Endodermal cell (in vitro differentiated cells): ENCODE results near the gene KIN. TPM values are rescaled to one million over a fixed set of nuclear protein-coding genes. Genes with fewer than 3 reads are reported as not detected.

ENCODE experiments used
- DNase-seq: peaks from one replicate; pipeline ENCODE4 v3.0.0-alpha.2; 2017
- H3K27ac ChIP-seq: 2 replicates; pipeline ENCODE4 v1.5.1; 2013; ENCODE audit warnings: mild to moderate bottlenecking, low read depth, low read length, moderate library complexity
- H3K27me3 ChIP-seq: 2 replicates; pipeline ENCODE4 v1.6.1; 2013; ENCODE audit warnings: mild to moderate bottlenecking, low read length, moderate library complexity; ENCODE audit not compliant: insufficient read depth, control insufficient read depth, poor library complexity, severe bottlenecking
- H3K36me3 ChIP-seq: 2 replicates; pipeline ENCODE4 v1.7.0; 2013; ENCODE audit warnings: mild to moderate bottlenecking, low read length, moderate library complexity; ENCODE audit not compliant: control insufficient read depth, insufficient read depth
- H3K4me1 ChIP-seq: one replicate; pipeline ENCODE4 v1.7.0; 2013; ENCODE audit warnings: low read length; ENCODE audit not compliant: control insufficient read depth, insufficient read depth
- H3K4me3 ChIP-seq: 2 replicates; pipeline ENCODE4 v1.5.1; 2013; ENCODE audit warnings: mild to moderate bottlenecking, low read length, moderate library complexity
- H3K9ac ChIP-seq: 2 replicates; pipeline ENCODE4 v1.6.1; 2013; ENCODE audit warnings: mild to moderate bottlenecking, low read length, moderate library complexity; ENCODE audit not compliant: poor library complexity, severe bottlenecking; ENCODE audit errors: extremely low read depth
- H3K9me3 ChIP-seq: 2 replicates; pipeline ENCODE4 v1.6.1; 2013; ENCODE audit warnings: mild to moderate bottlenecking, low read length, moderate library complexity; ENCODE audit not compliant: control insufficient read depth
- H3K27ac Mint-ChIP-seq: 2 replicates; pipeline ENCODE4 v1.8.0; 2020; ENCODE audit warnings: mixed read lengths
- H3K27me3 Mint-ChIP-seq: 2 replicates; pipeline ENCODE4 v1.8.0; 2021; ENCODE audit warnings: mild to moderate bottlenecking, mixed read lengths; ENCODE audit not compliant: insufficient read depth
- H3K36me3 Mint-ChIP-seq: 2 replicates; pipeline ENCODE4 v1.8.0; 2020; ENCODE audit warnings: low read depth, mixed read lengths
- H3K4me1 Mint-ChIP-seq: 2 replicates; pipeline ENCODE4 v1.8.0; 2020; ENCODE audit warnings: mixed read lengths
- H3K4me3 Mint-ChIP-seq: 2 replicates; pipeline ENCODE4 v1.8.0; 2020; ENCODE audit warnings: mild to moderate bottlenecking, moderate library complexity, mixed read lengths
- H3K9me3 Mint-ChIP-seq: 2 replicates; pipeline ENCODE4 v1.8.0; 2020; ENCODE audit warnings: mild to moderate bottlenecking, mixed read lengths
- WGBS, 2 experiments: methylation state at CpG; one replicate each; pipeline versions ENCODE4 v1.1.5 to v1.1.7; 2013; ENCODE audit warnings: missing lambda C conversion rate in 2 of 2, mixed read lengths in 1 of 2; ENCODE audit not compliant: insufficient coverage in 1 of 2, insufficient read length in 1 of 2; 5-methylcytosine and 5-hydroxymethylcytosine counted together
- total RNA-seq, 2 donors: library from RNA; stranded (reverse); fragmentation: NEBNext Ultra II Directional in 1 of 2; extraction: Animal tissue kit (Norgen Biotek cat#: 25700) in 1 of 2; gene quantifications; 2 replicates in 1 of 2; 3 replicates in 1 of 2; pipeline ENCODE4 v1.2.1, GENCODE V29; 2021
- TF ChIP-seq, protein P1 (sequence below): fragments of 200-600 bp; sonication (generic); conservative IDR thresholded peaks from 2 replicates; pipeline ENCODE4 v1.5.0; 2021; ENCODE audit warnings: antibody characterized with exemption, mild to moderate bottlenecking

The KIN gene
- total RNA-seq, 2 donors from 2014 or later = 17.9 TPM

DNA sequence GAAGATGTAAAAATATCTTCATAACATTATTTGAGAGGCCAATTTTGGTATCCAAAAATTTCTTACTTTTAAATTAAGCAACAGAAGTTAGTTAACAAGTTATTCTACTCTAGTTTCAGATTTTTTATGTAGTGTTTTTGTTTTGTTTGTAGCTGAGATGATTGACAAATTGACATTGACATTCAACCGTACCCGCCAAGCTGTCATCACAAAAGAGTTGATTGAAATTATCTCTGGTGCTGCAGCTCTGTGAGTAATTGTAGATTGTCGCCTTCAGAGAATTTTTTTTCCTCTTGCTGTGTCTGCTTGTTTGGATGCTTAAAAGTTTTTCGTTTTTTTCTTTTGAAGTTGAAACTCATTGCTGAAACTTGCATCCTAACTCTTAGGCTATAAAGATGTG, 14.8 kb upstream of the KIN start:
- H3K36me3 ChIP-seq = peaks cover 87% of the 10 kb centered on the region
- 92 to 100% methylated on average over 1 to 4 of the region's 4 CpGs for WGBS, 2 experiments
- peaks cover 71% of the 10 kb centered on the region for H3K36me3 Mint-ChIP-seq

GRCh38 chr10:7797582-7797981, 9.8 kb upstream of the KIN start:
- no peak overlapping the region for H3K4me3 Mint-ChIP-seq
- Histone ChIP-seq H3K9me3 (no peaks in the 10 kb centered on the region), H3K27ac (no peak overlapping the region), H3K36me3 (peaks cover 63% of the 10 kb centered on the region), H3K27me3 (no peaks in the 10 kb centered on the region), H3K4me3 (no peak overlapping the region), H3K4me1 (peaks cover 3% of the 10 kb centered on the region), H3K9ac (no peak overlapping the region)
- H3K27me3 Mint-ChIP-seq = no peaks in the 10 kb centered on the region
- TF ChIP-seq, protein P1, sequence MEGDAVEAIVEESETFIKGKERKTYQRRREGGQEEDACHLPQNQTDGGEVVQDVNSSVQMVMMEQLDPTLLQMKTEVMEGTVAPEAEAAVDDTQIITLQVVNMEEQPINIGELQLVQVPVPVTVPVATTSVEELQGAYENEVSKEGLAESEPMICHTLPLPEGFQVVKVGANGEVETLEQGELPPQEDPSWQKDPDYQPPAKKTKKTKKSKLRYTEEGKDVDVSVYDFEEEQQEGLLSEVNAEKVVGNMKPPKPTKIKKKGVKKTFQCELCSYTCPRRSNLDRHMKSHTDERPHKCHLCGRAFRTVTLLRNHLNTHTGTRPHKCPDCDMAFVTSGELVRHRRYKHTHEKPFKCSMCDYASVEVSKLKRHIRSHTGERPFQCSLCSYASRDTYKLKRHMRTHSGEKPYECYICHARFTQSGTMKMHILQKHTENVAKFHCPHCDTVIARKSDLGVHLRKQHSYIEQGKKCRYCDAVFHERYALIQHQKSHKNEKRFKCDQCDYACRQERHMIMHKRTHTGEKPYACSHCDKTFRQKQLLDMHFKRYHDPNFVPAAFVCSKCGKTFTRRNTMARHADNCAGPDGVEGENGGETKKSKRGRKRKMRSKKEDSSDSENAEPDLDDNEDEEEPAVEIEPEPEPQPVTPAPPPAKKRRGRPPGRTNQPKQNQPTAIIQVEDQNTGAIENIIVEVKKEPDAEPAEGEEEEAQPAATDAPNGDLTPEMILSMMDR = no peak
- H3K9me3 Mint-ChIP-seq = no peaks in the 10 kb centered on the region
- DNase-seq = no peak
- H3K36me3 Mint-ChIP-seq = peaks cover 59% of the 10 kb centered on the region
- H3K4me1 Mint-ChIP-seq = peaks cover 12% of the 10 kb centered on the region
- no peak overlapping the region for H3K27ac Mint-ChIP-seq
- WGBS, 2 experiments = 91 to 98% methylated on average over 4 to 6 of the region's 6 CpGs

More for the DNA sequence above, 14.8 kb upstream of the KIN start:
- DNase-seq = no peak
- no peak overlapping the region for H3K4me3 ChIP-seq
- no peak overlapping the region for H3K4me3 Mint-ChIP-seq
- H3K9me3 ChIP-seq = no peaks in the 10 kb centered on the region
- no peaks in the 10 kb centered on the region for H3K27me3 Mint-ChIP-seq
- TF ChIP-seq, protein P1 = no peak
- H3K27me3 ChIP-seq = no peaks in the 10 kb centered on the region
- H3K9me3 Mint-ChIP-seq = no peaks in the 10 kb centered on the region
- no peak overlapping the region for H3K27ac ChIP-seq
- H3K4me1 ChIP-seq = no peaks in the 10 kb centered on the region
- H3K9ac ChIP-seq = no peak overlapping the region
- no peaks in the 10 kb centered on the region for H3K4me1 Mint-ChIP-seq
- H3K27ac Mint-ChIP-seq = no peak overlapping the region

DNA sequence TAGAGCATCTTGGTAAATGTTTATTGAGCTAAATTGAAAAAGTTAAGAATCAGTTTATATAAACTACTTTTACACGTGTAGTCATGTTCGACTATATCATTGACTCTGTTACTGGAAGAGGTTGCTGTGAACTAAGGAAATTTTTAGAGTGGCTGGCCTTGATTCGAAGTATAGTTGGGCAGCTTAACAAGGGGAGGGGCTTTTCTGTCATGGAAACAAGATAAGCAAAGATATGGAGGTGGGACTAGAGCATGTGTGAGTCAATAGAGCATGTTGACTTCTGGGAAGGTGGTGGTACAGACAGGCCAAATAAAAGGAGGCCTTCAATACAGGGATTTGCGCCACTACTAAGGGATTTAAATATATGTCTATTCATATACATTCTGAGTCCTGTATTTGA, 7.8 kb upstream of the KIN start:
- 83 to 93% methylated on average over 3 of the region's 4 CpGs for WGBS, 2 experiments
- Mint-ChIP-seq H3K9me3 (no peaks in the 10 kb centered on the region), H3K4me3 (no peak overlapping the region), H3K36me3 (peaks cover 57% of the 10 kb centered on the region), H3K4me1 (peaks cover 18% of the 10 kb centered on the region), H3K27ac (no peak overlapping the region), H3K27me3 (no peaks in the 10 kb centered on the region)
- TF ChIP-seq, protein P1 = no peak
- Histone ChIP-seq H3K36me3 (peaks cover 54% of the 10 kb centered on the region), H3K27ac (no peak overlapping the region), H3K9me3 (no peaks in the 10 kb centered on the region), H3K9ac (no peak overlapping the region), H3K27me3 (no peaks in the 10 kb centered on the region), H3K4me3 (no peak overlapping the region), H3K4me1 (peaks cover 3% of the 10 kb centered on the region)
- no peak for DNase-seq
